NCI-H2107 treated with DMSO at 0.1 percent for 48 hours (cell line): Measurements from ENCODE around the gene ZCCHC10.
"Not testable (repeated sequence)": the region's sequence is repeated elsewhere in the genome, so short reads cannot be mapped to it uniquely, and the experiment has no call there.

ENCODE experiments used
- DNase-seq: peaks from one replicate; lab custom pipeline; 2025; ENCODE audit not compliant: unreplicated experiment; lab: John Stamatoyannopoulos, UW

The ZCCHC10 gene

DNA sequence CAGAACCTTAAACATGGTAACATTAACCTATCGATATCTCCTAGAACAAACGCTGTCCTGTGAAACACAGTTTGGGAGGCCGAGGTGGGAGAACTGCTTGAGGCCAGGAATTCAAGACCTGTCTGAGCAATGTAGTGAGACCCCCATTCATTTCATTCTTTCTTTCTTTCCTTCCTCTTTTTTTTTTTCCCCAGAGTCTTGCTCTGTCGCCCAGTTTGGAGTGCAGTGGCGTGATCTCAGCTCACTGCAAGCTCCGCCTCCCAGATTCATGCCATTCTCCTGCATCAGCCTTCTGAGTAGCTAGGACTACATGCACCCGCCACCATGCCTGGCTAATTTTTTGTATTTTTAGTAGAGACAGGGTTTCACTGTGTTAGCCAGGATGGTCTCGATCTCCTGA, 20.2 kb upstream of the ZCCHC10 start:
- not testable (repeated sequence) for DNase-seq

DNA sequence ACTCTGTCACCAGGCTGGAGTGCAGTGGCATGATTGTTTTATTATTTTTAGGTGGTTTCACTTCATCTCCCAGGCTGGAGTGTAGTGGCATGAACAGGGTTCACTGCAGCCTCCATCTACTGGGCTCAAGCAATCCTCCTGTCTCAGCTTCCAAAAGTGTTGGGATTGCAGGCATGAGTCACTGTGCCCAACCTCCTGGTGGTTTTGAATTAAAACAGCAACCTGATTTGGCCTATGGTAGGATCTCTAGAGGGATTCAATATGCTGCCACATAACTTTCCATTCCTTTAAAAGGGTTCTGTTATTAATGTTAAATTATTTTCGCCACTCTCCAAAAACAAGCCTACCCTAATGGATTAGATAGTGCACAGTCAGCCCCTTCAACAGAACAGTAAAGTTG, 15.6 kb upstream of the ZCCHC10 start:
- no peak for DNase-seq

DNA sequence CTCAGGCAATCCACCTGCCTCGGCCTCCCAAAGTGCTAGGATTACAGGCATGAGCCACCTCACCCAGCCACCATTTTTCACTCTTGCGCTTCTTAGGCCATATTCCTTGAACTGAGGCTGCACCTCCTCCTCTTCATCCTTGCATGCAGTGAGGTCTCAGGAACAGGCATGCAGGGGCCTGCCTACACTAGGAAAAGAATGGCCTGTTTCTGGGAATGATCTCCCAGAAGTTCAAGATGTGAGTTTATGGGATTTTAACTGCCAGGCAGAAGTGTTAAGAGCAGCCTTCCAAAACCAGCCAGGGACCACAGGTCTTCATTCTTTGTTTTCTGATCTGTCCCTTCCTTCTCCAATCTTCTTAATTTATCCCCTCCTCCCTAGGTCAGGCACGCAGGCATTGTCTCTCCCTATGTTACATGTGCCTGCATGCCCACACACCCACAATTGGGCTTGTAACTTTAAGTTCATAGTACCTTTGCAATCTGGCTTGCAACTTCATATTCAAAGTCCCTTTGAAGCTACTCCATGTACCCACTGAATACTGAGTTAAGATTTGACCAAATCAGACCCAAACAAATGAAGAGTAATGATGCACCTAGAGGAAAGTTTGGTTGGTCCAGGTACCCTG, 14.9 kb upstream of the ZCCHC10 start:
- DNase-seq, result no peak

DNA sequence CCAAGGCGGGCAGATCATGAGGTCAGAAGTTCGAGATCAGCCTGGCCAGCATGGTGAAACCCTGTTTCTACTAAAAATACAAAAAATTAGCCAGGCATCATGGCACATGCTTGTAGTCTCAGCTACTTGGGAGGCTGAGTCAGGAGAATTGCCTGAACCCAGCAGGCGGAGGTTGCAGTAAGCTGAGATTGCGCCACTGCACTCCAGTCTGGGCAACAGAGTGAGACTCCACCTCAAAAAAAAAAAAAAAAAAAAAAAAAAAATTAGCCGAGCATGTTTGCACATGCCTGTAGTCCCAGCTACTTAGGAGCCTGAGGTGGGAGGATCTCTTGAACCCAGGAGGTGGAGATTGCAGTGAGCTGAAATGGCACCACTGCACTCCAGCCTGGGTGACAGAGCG, 10.3 kb upstream of the ZCCHC10 start:
- not testable (repeated sequence) for DNase-seq

DNA sequence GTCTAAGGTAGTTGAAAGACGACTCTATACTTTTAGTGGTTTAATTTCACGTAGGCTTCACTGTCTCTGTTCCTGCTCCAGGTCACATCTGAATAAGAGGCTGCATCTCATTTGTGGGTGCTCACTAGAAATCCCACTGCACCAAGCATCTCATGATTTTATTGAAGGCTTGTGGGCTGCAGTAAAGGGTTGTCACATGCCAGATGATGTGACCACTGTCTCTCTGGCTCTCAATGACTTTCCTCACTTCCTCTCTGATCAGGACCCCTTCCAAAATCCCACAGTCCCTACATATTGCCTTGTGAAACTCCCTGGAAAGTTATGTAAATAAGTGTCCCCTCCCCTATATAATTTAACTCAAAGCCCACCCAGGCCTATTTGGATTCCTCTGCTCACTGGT, 8.9 kb upstream of the ZCCHC10 start:
- no peak for DNase-seq

DNA sequence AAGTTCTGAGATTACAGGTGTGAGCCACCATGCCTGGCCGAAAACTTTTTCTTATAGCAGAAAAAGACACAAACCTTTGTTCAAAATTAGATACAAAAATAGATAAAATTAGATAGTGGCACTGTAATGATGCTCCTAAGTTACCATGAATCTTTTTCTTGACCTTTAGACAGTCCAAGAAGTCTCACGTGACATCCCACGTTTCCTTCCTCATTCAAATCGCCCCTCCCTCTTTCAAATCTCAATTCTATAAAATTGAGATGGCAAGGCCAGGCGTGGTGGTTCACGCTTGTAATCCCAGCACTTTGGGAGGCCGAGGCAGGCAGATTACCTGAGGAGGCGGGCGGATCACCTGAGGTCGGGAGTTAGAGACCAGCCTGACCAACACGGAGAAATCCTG, 7.7 kb upstream of the ZCCHC10 start:
- DNase-seq, result no peak

DNA sequence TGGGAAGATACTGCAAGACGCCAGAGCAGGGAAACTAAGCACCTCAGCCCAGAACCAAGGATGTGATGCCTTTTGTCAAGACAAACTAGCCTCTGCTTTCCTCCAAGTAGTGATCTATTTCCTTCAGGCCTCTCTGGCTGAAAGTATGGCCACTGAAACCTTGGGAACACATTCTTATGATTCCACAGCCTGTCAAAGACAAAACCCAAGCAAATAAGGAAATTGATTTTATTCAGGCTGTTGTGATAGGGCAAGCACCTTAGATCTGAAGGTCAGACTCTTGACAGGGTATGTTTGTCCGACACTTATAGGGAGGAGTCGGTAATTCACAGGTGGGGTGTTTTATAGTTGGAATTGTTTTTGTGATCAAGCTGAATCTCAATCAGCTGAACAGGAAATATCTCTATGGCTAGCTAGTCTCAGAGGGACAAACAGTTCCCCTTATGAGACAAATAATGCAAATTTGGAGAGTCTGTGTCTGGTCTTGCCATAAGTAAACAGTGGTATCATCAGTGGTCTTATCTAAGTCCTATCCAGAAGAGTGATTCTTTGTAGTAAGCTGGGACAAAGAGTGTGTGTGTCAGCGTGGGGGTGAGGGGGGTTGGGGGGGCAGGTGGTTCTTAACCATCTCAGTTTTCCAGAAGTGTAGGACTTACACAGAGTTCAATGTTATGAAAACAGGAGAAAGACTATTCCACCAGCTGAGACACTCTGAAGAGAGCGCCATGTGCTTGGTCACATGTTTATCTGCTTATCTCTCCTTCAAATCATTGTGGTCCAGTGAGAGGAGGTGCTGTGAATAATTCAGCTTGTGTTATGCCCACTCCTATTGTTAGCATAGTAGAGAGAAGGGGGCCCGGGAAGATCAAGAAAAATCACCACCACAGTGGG, 6.7 kb upstream of the ZCCHC10 start:
- DNase-seq, result no peak

DNA sequence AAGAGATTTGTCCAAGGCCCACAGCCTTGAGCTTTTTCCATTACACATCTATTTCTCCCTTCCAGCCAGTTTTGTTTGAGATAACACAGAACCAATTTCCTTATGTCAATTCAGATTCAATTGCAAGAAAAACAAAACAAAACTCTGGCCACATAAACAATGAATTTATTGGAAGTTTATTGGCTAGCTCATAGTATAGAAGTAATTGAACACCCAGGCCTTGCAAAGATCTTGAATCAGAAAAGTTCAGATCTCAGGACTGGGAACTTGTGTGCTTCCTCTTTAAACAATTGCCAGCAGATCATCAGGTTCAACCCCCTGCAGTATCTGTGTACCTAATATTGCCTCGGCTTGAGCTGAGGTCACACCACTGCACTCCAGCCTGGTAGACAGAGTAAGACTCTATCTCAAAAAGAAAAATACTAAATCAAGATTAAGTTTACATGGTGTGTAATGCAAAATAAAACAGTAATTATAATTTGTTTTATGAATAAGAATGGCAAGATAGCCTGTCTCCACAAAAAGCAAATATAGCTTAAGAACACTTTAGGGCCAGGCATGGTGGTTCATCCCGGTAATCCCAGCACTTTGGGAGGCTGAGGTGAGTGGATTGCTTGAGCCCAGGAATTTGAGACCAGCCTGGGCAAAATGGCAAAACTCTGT, 4.1 kb upstream of the ZCCHC10 start:
- no peak for DNase-seq

DNA sequence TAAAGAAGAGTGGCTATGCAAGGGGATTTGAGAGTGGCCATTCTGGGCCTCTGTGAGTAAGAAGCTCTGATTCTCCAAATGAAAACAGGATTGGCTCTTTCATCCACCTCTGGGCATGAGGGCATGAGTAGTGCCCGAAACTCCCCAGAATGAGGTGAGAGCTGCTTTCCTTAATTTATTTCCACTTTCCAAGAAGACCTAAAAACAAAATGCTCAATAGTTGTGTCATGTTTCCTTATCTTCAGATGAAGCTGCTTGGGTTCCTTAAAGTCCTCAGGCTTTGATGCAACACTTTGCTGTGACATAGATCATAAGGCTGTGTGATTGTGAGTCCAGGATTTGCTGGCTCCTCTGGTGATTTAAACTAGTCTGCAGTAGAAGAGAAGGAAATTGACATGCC, 3.1 kb upstream of the ZCCHC10 start:
- DNase-seq, result no peak

DNA sequence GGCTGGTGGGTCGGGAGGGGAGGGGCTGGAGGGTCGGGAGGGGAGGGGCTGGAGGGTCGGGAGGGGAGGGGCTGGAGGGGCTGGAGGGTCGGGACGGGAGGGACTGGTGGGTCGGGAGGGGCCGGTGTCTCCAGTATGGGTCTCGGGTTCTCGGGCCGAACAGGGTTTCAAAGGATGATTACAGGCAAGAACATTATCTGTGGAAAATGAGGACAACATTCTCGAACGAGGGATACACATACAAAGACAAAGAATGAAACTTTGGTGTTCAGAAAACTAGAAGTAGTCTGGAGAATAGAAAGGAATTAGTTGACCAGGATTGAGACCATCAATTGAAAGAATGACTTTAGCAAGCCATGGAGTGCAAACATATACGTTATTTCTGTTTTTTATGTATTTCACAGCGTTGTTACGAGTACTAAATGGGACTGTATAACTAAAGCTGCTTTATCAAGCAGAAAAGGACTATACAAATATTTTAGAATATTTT, 360 bp upstream of the ZCCHC10 start:
- DNase-seq, result no peak

DNA sequence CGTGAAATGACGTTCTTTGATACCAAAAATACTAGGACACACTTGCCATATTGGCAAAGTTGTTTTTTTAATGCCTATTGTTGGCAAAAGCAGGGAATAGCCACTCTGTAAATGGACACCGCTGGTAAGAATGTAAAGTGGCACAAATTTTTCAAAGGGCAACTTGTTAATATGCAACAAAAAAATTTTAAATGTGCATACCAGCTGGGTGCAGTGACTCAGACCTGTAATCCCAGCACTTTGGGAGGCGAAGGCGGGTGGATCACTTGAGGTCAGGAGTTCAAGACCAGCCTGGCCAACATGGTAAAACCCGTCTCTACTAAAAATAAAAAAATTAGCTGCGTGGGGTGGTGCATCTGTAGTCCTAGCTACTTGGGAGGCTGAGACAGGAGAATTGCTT, 6.9 kb downstream of the ZCCHC10 start:
- DNase-seq, result not testable (repeated sequence)

DNA sequence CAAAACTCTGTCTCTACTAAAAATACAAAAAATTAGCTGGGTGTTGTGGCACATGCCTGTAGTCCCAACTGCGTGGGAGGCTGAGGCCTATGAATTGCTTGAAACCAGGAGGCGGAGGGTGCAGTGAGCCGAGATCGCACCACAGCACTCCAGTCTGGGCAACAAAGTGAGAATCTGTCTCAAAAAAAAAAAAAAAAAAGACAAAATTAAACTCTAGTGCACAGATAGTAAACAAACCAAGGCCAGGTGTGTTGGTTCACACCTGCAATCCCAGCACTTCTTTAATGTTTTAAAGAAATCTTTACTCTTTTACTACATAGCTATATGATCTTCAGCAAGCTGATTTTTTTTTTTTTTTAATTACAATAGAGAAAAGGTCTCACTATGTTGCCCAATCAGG, 8.4 kb downstream of the ZCCHC10 start:
- DNase-seq, result no peak

DNA sequence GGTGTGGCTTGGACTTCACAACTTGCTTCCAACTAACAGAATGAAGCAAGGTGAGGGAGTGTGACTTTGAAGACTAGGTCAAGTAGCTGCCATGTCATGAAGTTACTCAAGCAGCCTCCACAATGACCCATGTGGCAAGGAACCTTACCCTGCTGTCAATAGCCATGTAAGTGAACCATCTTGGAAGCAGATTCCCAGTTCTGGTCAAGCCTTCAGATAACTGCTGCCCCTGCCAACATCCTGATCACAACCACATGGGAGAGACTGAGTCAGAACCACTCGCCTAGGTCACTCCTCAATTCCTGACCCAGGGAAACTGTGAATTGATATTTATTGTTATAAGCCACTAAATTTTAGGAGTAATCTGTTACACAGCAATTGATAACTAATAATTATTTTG, 10.9 kb downstream of the ZCCHC10 start:
- DNase-seq, result no peak

DNA sequence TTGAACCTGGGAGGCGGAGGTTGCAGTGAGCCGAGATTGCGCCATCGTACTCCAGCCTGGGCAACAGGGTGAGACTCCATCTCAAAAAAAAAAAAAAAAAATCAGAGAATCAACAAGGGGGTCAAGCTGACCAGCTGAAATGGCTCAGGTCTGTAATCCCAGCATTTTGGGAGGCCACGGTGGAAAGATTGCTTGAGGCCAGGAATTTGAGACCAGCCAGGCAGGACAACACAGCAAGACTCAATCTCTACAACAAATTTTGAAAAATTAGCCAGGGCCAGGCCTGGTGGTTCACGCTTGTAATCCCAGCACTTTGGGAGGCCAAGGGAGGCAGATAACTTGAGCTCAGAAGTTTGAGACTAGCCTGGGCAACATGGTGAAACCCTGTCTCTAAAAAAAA, 17.9 kb downstream of the ZCCHC10 start:
- not testable (repeated sequence) for DNase-seq

DNA sequence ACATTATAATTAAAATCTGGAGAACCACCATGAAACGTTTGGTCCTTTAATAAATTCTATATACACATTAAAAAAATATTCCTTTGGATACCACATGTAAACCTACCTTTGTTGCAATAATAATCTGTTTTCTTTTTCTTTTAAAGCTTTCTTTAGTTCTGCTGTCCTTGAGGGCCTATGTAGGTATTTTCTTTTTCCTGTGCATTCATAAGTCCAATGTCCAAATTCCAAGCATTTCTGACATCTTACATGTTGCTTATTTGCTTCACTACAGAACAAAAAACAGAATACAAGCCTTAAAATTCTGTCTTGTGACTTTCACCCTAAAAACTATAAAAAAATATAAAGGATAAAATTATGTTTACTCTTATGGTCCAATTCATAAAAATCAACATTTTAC, 19.7 kb downstream of the ZCCHC10 start:
- no peak for DNase-seq

DNA sequence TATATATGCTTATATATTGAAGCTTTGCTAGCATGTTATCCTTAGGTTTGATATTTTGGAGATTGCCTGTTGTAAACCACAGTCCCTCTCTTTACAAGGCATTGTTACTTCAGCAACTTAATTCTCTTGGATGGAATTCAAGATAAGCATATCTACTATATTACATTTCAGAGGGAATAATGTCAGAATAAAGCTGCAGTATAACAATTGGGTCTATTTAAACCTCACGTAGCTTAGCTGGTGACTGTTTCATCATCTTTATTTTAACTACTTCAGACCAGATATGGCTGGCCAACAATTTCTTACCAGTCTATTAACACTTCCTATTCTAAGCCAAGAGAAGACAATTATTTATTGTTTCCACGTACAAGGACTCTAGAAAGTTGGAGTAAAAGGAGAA, 27.1 kb downstream of the ZCCHC10 start:
- DNase-seq, result no peak

DNA sequence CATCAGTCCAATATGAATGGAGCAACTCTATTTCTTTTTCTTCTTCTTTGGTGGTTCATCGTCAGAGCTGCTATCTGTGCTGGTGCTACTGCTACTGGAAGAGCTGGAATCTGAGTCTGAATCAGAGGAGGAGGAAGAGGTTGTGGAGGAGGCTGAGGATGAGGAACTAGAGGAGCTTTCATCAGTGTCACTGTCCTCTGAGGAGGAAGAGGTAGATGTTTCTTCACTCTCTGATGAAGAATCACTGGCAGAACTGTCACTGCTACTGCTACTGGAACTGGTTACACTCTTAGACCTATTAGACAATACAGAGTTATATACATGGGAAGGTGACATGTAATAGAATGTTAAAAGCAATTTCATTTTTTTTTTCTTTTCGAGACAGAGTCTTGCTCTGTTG, 27.8 kb downstream of the ZCCHC10 start:
- DNase-seq, result no peak

DNA sequence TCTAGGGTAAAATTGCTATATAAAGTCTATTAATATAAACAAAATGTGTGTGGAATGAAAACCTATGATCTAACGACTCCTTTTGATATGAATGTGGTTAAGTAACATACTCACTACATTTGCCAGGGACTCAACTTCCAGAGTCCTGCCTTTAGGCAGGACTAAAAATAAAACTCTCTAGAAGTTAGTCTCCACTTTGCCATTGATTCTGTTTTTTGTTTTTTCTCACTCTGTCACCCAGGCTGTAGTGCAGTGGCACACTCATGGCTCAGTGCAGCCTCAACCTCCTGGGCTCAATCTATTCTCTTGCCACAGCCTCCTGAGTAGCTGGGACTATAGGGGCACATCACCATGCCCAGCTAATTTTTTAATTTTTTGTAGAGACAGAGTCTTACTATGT, 30.0 kb downstream of the ZCCHC10 start:
- DNase-seq, result no peak

DNA sequence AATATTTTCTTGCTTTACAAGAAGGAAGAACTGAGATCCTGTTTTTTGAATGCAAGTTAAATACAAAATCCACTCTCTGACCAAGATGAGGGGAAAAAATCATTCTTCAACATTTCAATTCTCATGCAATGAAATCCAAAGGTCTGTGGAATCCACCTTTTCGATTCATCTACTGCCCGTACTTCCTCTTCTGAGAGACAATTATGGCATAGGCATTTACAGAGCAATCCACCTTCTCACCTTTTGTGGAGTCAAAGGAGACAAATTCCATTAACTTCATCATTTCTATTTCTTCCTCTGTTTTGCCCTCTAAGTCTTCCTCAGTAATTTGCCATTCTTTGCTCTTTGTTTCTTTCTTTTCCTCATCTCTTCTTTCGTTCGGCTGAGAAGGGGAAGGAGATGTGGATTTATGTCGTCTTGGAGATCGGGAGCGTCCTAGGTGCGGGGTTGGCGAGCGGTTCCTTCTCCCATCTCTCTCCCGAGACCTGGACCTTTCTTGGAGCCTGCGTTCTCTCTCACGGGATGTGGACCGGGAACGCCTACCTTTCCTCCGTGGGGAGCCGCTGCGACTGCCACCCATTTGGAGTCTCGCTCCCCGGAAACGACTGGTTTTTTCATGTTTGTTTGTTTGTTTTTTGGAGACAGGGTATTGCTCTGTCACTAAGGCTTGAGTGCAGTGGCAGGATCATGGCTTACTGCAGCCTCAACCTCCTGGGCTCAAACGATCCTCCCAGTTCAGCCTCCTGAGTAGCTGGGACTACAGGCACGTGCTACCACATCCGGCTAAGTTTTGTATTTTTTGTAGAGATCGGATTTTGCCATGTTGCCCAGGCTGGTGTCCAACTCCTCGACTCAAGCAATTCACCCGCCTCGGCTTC, 38.6 kb downstream of the ZCCHC10 start:
- DNase-seq, result no peak

DNA sequence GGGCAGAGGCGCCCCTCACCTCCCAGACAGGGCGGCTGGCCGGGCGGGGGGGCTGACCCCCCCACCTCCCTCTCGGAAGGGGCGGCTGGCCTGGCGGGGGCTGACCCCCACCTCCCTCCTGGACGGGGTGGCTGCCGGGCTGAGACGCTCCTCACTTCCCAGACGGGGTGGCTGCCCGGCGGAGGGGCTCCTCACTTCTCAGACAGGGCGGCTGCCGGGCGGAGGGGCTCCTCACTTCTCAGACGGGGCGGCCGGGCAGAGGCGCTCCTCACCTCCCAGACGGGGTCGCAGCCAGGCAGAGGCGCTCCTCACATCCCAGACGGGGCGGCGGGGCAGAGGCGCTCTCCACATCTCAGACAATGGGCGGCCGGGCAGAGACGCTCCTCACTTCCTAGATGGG, 43.4 kb downstream of the ZCCHC10 start:
- DNase-seq, result not testable (repeated sequence)

DNA sequence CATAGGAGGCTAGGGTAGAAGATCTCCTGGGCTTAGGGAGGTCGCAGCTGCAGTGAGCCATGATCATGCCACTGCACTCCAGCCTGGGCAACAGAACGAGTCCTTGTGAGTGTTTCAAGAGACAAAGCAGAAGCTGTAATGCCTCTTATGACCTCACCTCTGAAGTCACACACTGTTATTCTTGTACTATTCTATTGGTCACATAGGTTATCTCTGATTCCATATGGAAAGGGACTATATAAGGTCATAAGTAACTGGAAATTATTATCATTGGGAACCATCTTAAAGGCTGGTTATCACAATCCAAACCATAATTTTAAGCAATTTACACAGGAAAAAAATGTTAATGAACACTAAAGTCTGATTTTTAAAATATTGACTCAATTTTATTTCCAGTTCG, 45.1 kb downstream of the ZCCHC10 start:
- no peak for DNase-seq
